ENCODE data around the gene LMO1.

Gene LMO1

GRCh38 chr11:8285228-8285627 lies 21.6 kb upstream of the LMO1 start:
- Histone ChIP-seq H3K14ac (ENCODE audit: low read length) (no peak overlapping the region), H3K4me3 (ENCODE audit: low read depth, low read length) (no peak overlapping the region), H3K79me1 (ENCODE audit: low read length) (no peaks in the 10 kb centered on the region), H3K23ac (ENCODE audit: low read length) (no peak overlapping the region), H2BK120ac (ENCODE audit: insufficient read depth, low read length, poor library complexity) (no peak overlapping the region), H3K4me1 (ENCODE audit: control insufficient read depth in 1 of 2, insufficient read depth in 2 of 2, low read length in 2 of 2) (peaks cover 0 to 2% of the 10 kb centered on the region in 2 experiments), H3K36me3 (ENCODE audit: control insufficient read depth in 1 of 2, insufficient read depth in 2 of 2, low read length in 2 of 2) (no peaks in the 10 kb centered on the region), H3K4me2 (ENCODE audit: low read length) (no peak overlapping the region), H2AK5ac (ENCODE audit: low read length) (no peak overlapping the region), H2BK5ac (ENCODE audit: low read depth, low read length, poor library complexity) (no peak overlapping the region), H3K9me3 (ENCODE audit: insufficient read depth, low read depth, low read length) (peaks cover 2% of the 10 kb centered on the region), H4K91ac (ENCODE audit: low read depth, low read length) (no peak overlapping the region), H3K27ac (ENCODE audit: low read depth, low read length) (no peak overlapping the region), H2AFZ (ENCODE audit: insufficient read depth, low read length, poor library complexity) (no peak overlapping the region), H4K12ac (ENCODE audit: low read depth, low read length) (no peak overlapping the region), H3K27me3 (ENCODE audit: insufficient read depth, low read length) (no peaks in the 10 kb centered on the region), H3K4ac (ENCODE audit: low read depth, low read length) (no peak overlapping the region), H2BK12ac (ENCODE audit: low read length) (no peak overlapping the region), H3K18ac (ENCODE audit: low read length) (no peak overlapping the region), H3K79me2 (ENCODE audit: control insufficient read depth, insufficient read depth, low read length, poor library complexity) (no peaks in the 10 kb centered on the region), H3K9ac (ENCODE audit: low read length) (no peak overlapping the region), H4K8ac (ENCODE audit: low read depth, low read length) (no peak overlapping the region)
- DNase-seq = no peak
- no CpG with 5 or more reads among the region's 3 CpGs for WGBS (ENCODE audit: extremely low coverage, insufficient coverage, insufficient read length)

GRCh38 chr11:8283465-8284230 lies 20.0 kb upstream of the LMO1 start:
- no peak overlapping the region for H4K91ac ChIP-seq (ENCODE audit: low read depth, low read length)
- WGBS (ENCODE audit: extremely low coverage, insufficient coverage, insufficient read length) = no CpG with 5 or more reads among the region's 32 CpGs
- H3K14ac ChIP-seq (ENCODE audit: low read length) = no peak overlapping the region
- H2BK5ac ChIP-seq (ENCODE audit: low read depth, low read length, poor library complexity) = no peak overlapping the region
- peaks cover 0 to 2% of the 10 kb centered on the region in 2 experiments for H3K4me1 ChIP-seq (ENCODE audit: control insufficient read depth in 1 of 2, insufficient read depth in 2 of 2, low read length in 2 of 2)
- no peak overlapping the region for H2BK12ac ChIP-seq (ENCODE audit: low read length)
- no peaks in the 10 kb centered on the region for H3K27me3 ChIP-seq (ENCODE audit: insufficient read depth, low read length)
- no peak overlapping the region for H3K4ac ChIP-seq (ENCODE audit: low read depth, low read length)
- no peaks in the 10 kb centered on the region for H3K79me2 ChIP-seq (ENCODE audit: control insufficient read depth, insufficient read depth, low read length, poor library complexity)
- H3K23ac ChIP-seq (ENCODE audit: low read length) = no peak overlapping the region
- H3K9ac ChIP-seq (ENCODE audit: low read length) = no peak overlapping the region
- no peak overlapping the region for H4K12ac ChIP-seq (ENCODE audit: low read depth, low read length)
- no peak overlapping the region for H3K18ac ChIP-seq (ENCODE audit: low read length)
- no peak for DNase-seq
- no peaks in the 10 kb centered on the region for H3K79me1 ChIP-seq (ENCODE audit: low read length)
- no peak overlapping the region for H3K4me3 ChIP-seq (ENCODE audit: low read depth, low read length)
- no peak overlapping the region for H3K27ac ChIP-seq (ENCODE audit: low read depth, low read length)
- no peak overlapping the region for H2AK5ac ChIP-seq (ENCODE audit: low read length)
- peak overlapping the region; percentile 20 for H4K8ac ChIP-seq (ENCODE audit: low read depth, low read length)
- H3K4me2 ChIP-seq (ENCODE audit: low read length) = peak overlapping the region; percentile 61
- H3K36me3 ChIP-seq (ENCODE audit: control insufficient read depth in 1 of 2, insufficient read depth in 2 of 2, low read length in 2 of 2) = no peaks in the 10 kb centered on the region
- H2BK120ac ChIP-seq (ENCODE audit: insufficient read depth, low read length, poor library complexity) = no peak overlapping the region
- H3K9me3 ChIP-seq (ENCODE audit: insufficient read depth, low read depth, low read length) = peaks cover 2% of the 10 kb centered on the region
- H2AFZ ChIP-seq (ENCODE audit: insufficient read depth, low read length, poor library complexity) = no peak overlapping the region

- no peaks in the 10 kb centered on the region for H3K79me2 ChIP-seq (ENCODE audit: control insufficient read depth, insufficient read depth, low read length, poor library complexity)
- H4K8ac ChIP-seq (ENCODE audit: low read depth, low read length) = no peak overlapping the region
- H3K79me1 ChIP-seq (ENCODE audit: low read length) = no peaks in the 10 kb centered on the region
- H3K27me3 ChIP-seq (ENCODE audit: insufficient read depth, low read length) = no peaks in the 10 kb centered on the region
- H3K9me3 ChIP-seq (ENCODE audit: insufficient read depth, low read depth, low read length) = peaks cover 2% of the 10 kb centered on the region
- H4K12ac ChIP-seq (ENCODE audit: low read depth, low read length) = no peak overlapping the region
- H3K36me3 ChIP-seq (ENCODE audit: control insufficient read depth in 1 of 2, insufficient read depth in 2 of 2, low read length in 2 of 2) = no peaks in the 10 kb centered on the region
- H2AK5ac ChIP-seq (ENCODE audit: low read length) = no peak overlapping the region
- no peak overlapping the region for H3K18ac ChIP-seq (ENCODE audit: low read length)
- H2AFZ ChIP-seq (ENCODE audit: insufficient read depth, low read length, poor library complexity) = no peak overlapping the region
- no peak for DNase-seq
- no peak overlapping the region for H3K27ac ChIP-seq (ENCODE audit: low read depth, low read length)
- no peak overlapping the region for H4K91ac ChIP-seq (ENCODE audit: low read depth, low read length)
- no peak overlapping the region for H3K14ac ChIP-seq (ENCODE audit: low read length)
- no peak overlapping the region for H3K4me3 ChIP-seq (ENCODE audit: low read depth, low read length)
- H2BK12ac ChIP-seq (ENCODE audit: low read length) = no peak overlapping the region
- no peak overlapping the region for H2BK120ac ChIP-seq (ENCODE audit: insufficient read depth, low read length, poor library complexity)
- H3K4ac ChIP-seq (ENCODE audit: low read depth, low read length) = no peak overlapping the region
- WGBS (ENCODE audit: extremely low coverage, insufficient coverage, insufficient read length) = no CpG with 5 or more reads among the region's 8 CpGs
- peak overlapping the region; percentile 61 for H3K4me2 ChIP-seq (ENCODE audit: low read length)
- no peak overlapping the region for H3K23ac ChIP-seq (ENCODE audit: low read length)
- H3K9ac ChIP-seq (ENCODE audit: low read length) = no peak overlapping the region
- no peak overlapping the region for H2BK5ac ChIP-seq (ENCODE audit: low read depth, low read length, poor library complexity)
- peaks cover 0 to 2% of the 10 kb centered on the region in 2 experiments for H3K4me1 ChIP-seq (ENCODE audit: control insufficient read depth in 1 of 2, insufficient read depth in 2 of 2, low read length in 2 of 2)
These were observed 19.4 kb upstream of the LMO1 start for GRCh38 chr11:8283100-8283464.

- no peak overlapping the region for H4K91ac ChIP-seq (ENCODE audit: low read depth, low read length)
- H4K12ac ChIP-seq (ENCODE audit: low read depth, low read length) = no peak overlapping the region
- no peak overlapping the region for H2BK12ac ChIP-seq (ENCODE audit: low read length)
- H2BK120ac ChIP-seq (ENCODE audit: insufficient read depth, low read length, poor library complexity) = no peak overlapping the region
- WGBS (ENCODE audit: extremely low coverage, insufficient coverage, insufficient read length) = no CpG with 5 or more reads among the region's 10 CpGs
- no peaks in the 10 kb centered on the region for H3K27me3 ChIP-seq (ENCODE audit: insufficient read depth, low read length)
- no peak overlapping the region for H2BK5ac ChIP-seq (ENCODE audit: low read depth, low read length, poor library complexity)
- no peak overlapping the region for H3K27ac ChIP-seq (ENCODE audit: low read depth, low read length)
- DNase-seq = no peak
- no peaks in the 10 kb centered on the region for H3K79me2 ChIP-seq (ENCODE audit: control insufficient read depth, insufficient read depth, low read length, poor library complexity)
- H3K4me3 ChIP-seq (ENCODE audit: low read depth, low read length) = no peak overlapping the region
- H4K8ac ChIP-seq (ENCODE audit: low read depth, low read length) = no peak overlapping the region
- no peak overlapping the region for H3K9ac ChIP-seq (ENCODE audit: low read length)
- no peak overlapping the region for H2AFZ ChIP-seq (ENCODE audit: insufficient read depth, low read length, poor library complexity)
- H3K4me1 ChIP-seq (ENCODE audit: control insufficient read depth in 1 of 2, insufficient read depth in 2 of 2, low read length in 2 of 2) = peaks cover 0 to 2% of the 10 kb centered on the region in 2 experiments
- H3K18ac ChIP-seq (ENCODE audit: low read length) = no peak overlapping the region
- H3K4ac ChIP-seq (ENCODE audit: low read depth, low read length) = no peak overlapping the region
- no peak overlapping the region for H3K14ac ChIP-seq (ENCODE audit: low read length)
- H3K4me2 ChIP-seq (ENCODE audit: low read length) = peak overlapping the region; percentile 61
- no peak overlapping the region for H2AK5ac ChIP-seq (ENCODE audit: low read length)
- H3K79me1 ChIP-seq (ENCODE audit: low read length) = no peaks in the 10 kb centered on the region
- H3K23ac ChIP-seq (ENCODE audit: low read length) = no peak overlapping the region
- H3K36me3 ChIP-seq (ENCODE audit: control insufficient read depth in 1 of 2, insufficient read depth in 2 of 2, low read length in 2 of 2) = no peaks in the 10 kb centered on the region
- H3K9me3 ChIP-seq (ENCODE audit: insufficient read depth, low read depth, low read length) = peaks cover 2% of the 10 kb centered on the region
These were observed 19.0 kb upstream of the LMO1 start for GRCh38 chr11:8282631-8283030.

Data from trophoblast cell (in vitro differentiated cells and primary cell).